Measurements from ENCODE around the gene AP5Z1.

The AP5Z1 gene

GRCh38 chr7:4803397-4804241 lies 28.2 kb downstream of the AP5Z1 start:
- DNase-seq (ENCODE audit: low spot score) = no peak

DNA sequence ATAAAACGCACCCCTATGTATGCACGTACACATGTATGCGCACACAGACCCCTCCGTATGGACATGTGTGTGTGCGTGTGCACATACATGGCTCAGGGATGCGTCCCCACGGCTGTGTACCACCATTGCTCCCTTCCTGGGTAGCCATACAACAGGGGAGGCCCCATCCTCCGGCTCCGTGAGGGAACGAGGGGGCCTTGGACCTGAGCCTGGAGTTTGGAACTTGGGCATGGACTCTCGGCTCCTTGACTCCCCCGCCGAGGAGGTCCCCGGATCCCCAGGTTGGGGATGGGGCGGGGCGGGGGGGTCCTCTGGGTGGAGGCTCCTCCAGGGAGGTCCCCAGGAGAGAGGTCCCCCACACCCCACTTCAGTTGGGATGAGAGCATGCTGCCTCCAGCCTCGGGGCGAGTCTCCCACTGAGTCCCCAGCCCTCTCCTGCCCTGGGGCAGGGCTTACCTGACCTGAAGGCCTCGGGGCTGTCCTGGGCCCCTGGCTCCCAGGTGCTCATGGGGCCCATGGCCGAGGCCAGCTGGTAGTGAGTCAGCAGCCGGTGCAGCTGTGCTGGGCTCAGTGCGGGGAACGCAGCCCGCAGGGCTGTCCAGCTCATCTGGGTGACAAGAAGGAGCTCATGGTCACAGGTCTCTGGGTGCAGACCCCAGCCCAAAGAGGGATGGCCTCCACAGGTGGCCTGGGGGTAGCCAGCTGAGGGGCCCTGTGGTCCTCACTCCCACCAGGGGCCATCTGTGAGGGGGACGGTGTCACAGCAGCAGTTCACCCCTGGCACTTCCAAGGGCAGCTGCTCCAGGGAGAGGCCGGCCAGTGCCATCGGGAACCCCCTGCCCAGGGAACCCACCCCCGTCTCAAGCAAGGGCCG lies 29.9 kb downstream of the AP5Z1 start:
- DNase-seq (ENCODE audit: low spot score) = no peak

GRCh38 chr7:4805984-4806300 lies 30.5 kb downstream of the AP5Z1 start:
- DNase-seq (ENCODE audit: low spot score) = no peak

DNA sequence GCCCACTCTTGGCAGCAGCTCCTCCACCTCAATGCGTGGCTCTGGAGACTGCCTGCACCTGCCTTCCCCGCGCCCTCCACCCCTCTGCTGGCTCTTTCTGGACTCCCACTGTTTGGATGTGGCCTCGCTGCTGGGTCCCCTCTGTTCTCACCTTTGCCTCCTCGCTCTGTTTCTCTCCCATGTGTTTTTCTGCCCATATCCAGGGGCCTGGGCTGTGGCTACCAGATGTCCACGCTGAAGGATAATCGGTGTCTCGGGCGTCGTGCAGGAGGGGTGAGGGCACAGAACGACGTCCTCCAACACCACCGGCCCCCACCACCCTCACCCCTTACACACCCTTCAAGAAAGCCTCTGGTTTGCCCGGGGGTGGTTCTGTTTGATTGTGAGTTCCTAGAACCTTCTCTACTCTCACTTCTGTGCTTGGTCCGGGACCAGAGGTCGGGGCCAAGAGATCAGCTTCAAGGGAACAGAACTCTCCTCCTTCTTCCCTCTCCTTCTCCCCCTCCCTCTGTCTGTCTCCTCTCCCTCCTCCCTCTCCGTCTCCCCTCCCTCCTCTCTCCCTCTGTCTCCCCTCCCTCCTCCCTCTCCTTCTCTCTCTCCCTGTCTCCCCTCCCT lies 31.7 kb downstream of the AP5Z1 start:
- no peak for DNase-seq (ENCODE audit: low spot score)

DNA sequence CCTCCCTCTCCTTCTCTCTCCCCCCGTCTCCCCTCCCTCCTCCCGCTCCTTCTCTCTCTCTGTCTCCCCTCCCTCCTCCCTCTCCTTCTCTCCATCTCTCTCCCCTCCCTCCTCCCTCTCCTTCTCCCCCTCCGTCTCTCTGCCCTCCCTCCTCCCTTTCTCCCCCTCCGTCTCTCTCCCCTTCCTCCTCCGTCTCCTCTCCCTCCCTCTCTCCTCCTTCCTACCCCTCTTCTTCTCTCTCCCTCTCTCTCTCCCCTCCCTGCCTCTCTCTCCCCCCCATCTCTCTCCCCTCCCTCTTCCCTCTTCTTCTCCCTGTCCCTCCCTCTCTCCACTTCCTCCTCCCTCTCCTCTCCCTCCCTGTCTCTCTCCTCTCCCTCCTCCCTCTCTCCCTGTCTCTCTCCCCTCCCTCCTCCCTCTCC lies 32.2 kb downstream of the AP5Z1 start:
- DNase-seq (ENCODE audit: low spot score) = no peak

DNA sequence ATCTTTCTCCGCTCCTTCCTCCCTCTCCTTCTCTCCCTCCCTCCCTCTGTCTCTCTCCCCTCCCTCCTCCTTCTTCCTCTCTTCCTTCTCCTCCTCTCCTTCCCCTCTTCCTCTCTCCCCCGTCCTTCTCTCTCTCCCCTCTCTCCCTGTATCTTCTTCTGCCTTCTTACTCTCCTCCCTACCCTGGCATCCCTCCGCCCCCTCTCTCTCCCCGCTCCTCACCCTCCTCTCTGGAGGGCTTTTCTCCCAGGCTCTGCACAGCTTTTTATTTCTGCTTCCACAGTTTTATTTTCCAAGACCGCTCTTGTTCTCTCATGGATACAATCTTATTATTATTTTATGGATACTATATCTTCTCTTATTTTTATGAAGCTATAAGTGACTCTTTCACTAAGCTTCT lies 32.6 kb downstream of the AP5Z1 start:
- DNase-seq (ENCODE audit: low spot score) = no peak

- DNase-seq (ENCODE audit: low spot score) = no peak
These were observed 33.1 kb downstream of the AP5Z1 start for GRCh38 chr7:4808565-4808964.

- no peak for DNase-seq (ENCODE audit: low spot score)
These were observed 33.7 kb downstream of the AP5Z1 start for GRCh38 chr7:4809091-4809591.

GRCh38 chr7:4809666-4810065 lies 34.2 kb downstream of the AP5Z1 start:
- DNase-seq (ENCODE audit: low spot score) = no peak

GRCh38 chr7:4814433-4814832 lies 39.0 kb downstream of the AP5Z1 start:
- DNase-seq (ENCODE audit: low spot score) = no peak

DNA sequence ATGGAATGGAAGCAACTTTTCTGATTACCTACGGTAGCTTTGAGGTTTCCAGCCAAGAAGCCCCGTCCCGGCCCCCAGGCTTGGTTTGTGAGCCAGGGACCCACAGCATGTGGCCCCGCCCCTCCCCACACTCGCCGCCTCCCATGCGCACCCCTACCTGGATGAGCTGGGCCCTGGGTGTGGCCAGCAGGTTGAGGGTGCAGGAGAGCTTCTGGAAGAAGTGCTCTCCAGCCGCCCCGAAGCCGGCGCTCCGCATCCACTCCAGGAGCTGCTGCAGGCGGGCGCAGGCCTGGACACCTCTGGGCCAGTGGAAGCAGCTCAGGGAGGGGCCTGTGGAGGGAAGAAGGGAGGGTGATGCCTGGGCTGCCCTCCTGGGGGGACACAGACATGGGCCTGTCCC lies 39.7 kb downstream of the AP5Z1 start:
- DNase-seq (ENCODE audit: low spot score) = no peak

DNA sequence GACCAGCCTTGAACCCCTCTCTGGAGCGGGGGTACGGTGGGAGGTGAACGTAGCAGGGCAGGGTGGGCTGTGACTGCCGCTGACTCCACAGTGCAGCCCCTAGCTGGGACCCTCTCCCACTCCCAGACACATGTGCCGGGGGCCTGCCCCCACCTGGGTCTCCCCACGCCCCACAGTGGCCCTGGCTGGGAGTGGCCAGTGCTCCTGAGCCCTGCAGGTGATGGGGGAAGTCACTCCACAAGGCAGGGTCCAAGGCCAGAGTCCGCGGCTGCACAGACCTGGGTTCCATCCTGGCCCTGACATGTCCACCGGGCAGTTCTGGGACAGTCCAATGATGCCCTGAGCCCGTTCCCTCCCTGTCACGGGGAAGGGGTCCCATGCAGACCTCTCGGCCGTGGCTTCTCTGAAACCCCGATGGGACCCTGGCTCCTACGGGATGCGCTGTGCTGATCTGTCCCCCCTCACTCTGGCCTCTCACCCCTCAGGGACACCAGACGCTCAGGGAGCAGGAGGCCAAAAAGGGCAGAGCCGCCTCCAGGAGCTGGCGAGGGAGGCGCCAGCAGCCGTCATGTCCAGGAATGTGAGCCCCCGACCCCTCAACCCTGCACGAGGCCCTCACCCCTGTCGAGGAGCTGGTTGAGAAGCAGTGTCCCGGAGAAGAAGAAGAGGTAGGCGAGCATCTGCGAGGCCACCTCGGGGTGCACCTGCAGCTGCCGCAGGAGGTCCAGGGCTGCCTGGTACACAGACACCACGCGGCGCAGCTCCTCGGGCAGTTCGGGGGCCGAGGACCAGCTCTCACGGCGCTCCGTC lies 40.4 kb downstream of the AP5Z1 start:
- DNase-seq (ENCODE audit: low spot score) = no peak

GRCh38 chr7:4816419-4817080 lies 41.1 kb downstream of the AP5Z1 start:
- no peak for DNase-seq (ENCODE audit: low spot score)

DNA sequence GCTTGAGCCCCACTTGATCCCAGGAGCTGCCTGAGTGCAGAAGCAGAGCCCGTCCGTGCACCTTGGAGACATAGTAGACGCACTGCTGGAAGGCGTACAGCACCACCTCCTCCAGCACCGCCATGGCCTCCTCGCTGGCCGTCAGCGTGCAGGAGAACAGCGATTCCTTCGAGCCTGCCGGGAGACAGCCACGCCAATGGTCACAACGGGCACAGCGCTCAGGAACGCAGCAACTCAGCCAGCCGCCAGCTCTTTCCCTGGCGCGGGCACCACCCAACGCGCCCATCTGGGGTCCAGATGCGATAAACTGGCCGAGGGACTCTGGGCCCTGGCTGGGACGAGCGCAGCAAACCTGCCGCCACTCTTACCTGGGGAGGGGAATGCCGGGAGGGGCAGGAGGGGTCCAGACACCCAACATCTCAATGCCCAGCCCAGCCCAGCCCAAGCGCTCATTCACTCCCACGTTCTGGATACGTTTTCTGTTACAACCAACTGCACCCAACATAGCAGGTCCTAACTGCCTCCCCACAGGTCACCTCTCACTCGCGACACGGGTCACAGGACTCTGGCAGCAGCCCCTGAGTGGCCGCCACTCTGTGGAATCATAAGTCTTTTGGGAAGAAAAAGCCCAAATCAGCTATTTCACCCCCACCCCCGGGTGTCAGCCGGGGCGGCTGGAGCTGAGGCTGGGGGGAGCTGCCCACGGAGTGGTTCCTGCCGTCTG lies 41.9 kb downstream of the AP5Z1 start:
- DNase-seq (ENCODE audit: low spot score) = no peak

DNA sequence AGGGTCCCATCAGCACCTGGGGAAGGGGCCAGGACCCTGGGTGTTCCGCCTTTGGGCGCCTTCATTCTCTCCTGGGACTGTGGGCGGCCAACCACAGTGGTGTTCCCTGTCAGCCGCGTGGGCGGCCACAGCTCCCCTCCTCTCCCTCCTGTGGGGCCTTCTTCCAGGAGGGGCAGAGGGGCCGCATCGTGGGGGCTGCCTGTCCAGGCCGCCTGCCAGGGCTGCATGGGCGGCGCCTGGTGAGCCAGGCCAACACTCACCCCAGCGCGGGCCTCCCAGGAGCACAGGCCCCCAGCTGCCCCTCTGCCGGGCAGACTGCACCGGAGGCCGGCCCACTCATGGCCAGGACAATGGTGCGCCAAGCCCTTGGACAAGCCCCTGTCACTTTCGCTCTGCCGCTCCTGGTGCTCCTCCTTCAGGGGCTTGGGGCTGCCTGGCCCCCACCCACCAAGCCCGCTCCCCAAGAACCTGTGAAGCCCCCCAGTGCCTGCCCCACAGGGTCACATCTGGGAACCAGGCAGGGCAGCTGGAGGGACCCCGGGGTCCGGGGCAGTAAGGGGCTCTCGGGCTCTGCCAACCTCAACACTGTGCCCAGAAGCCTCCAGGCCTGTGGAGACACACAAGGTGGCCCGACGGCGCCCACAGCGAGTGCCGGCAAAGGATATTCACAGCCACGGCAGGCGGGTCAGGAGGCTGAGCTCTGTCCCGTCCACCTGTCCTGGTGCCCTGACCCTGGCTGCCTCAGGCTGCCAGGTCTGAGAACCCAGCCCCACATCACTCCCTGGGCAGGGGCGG lies 42.8 kb downstream of the AP5Z1 start:
- no peak for DNase-seq (ENCODE audit: low spot score)

DNA sequence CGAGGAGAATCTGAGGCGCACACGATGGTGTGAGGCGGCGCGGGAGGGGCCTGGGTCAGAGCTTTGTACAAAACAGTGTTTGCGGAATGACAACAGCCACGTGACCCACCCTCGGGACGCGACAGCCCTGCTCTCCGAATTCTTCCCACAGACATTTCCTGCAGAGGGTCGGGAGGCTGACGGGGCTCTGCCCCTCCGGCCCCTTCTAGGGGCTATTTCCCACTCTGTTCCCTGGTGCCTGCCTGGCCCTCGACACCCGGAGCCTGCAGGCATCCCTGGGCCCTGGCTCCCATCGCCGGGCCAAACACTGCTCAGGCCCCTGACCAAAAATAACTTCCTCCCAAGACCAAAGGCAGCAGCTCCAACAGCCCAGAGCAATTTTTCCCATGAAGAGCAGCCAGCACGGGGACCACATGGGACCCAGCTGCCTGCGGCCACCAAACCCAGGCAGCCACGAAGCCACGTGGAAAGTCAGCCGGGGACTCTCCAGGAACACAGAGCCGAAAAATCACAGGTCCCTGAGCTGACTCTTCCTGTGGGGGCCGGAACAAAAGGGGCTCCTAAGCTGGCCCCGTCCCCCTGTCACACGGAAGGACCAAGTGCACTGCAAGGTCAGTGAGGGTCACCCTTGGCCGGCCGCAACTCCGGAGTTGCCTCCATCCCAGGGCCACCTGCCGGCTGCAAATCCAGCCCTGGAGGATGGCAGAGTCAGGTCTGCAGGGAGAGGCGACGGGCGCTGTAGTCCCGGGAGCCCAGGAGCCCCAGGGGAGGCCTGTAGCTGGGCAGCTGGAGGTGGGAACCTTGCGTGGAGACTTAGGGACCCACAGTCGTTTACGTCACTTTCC lies 44.4 kb downstream of the AP5Z1 start:
- no peak for DNase-seq (ENCODE audit: low spot score)

GRCh38 chr7:4820405-4820966 lies 45.1 kb downstream of the AP5Z1 start:
- DNase-seq (ENCODE audit: low spot score) = no peak

- no peak for DNase-seq (ENCODE audit: low spot score)
These were observed 45.6 kb downstream of the AP5Z1 start for GRCh38 chr7:4820967-4821471.

Measured in COLO829 (cell line).